BLaER1 (cell line): ENCODE data around the gene KCTD11.

Source experiments
- H3K27ac ChIP-seq: shearing (Covaris generic); formaldehyde crosslinking; 2 replicates; pipeline ENCODE4 v1.8.1; 2022
- H3K27me3 ChIP-seq: shearing (Covaris generic); formaldehyde crosslinking; 2 replicates; pipeline ENCODE4 v1.8.1; 2022
- H3K36me3 ChIP-seq: shearing (Covaris generic); formaldehyde crosslinking; 2 replicates; pipeline ENCODE4 v1.8.1; 2022
- H3K4me1 ChIP-seq: shearing (Covaris generic); formaldehyde crosslinking; 2 replicates; pipeline ENCODE4 v1.8.1; 2022
- H3K4me2 ChIP-seq: shearing (Covaris generic); formaldehyde crosslinking; 2 replicates; pipeline ENCODE4 v1.8.1; 2022
- H3K4me3 ChIP-seq: shearing (Covaris generic); formaldehyde crosslinking; 2 replicates; pipeline ENCODE4 v1.8.1; 2022
- H3K9ac ChIP-seq: shearing (Covaris generic); formaldehyde crosslinking; 2 replicates; pipeline ENCODE4 v1.8.1; 2022
- H3K9me3 ChIP-seq: shearing (Covaris generic); formaldehyde crosslinking; 2 replicates; pipeline ENCODE4 v1.8.1; 2022
- H4K20me1 ChIP-seq: shearing (Covaris generic); formaldehyde crosslinking; 2 replicates; pipeline ENCODE4 v1.8.1; 2022
- Cebpa-rat ChIP-seq: shearing (Covaris generic); IDR thresholded peaks from 2 replicates; pipeline ENCODE4 v1.8.1; 2022

The KCTD11 gene

GRCh38 chr17:7394452-7395191, 42.7 kb downstream of the KCTD11 start, which contains the start of gene PLSCR3:
PLSCR3 (minus strand) TSS chr17:7394525; CDS start chr17:7394110, 415 bp downstream.
- peak within 1 kb of the TSS; percentile 87 for H3K9ac ChIP-seq
- no peaks in the 10 kb centered on the region for H4K20me1 ChIP-seq
- H3K4me3 ChIP-seq = peak within 1 kb of the TSS; percentile 90
- peak within 1 kb of the TSS; percentile 88 for H3K27ac ChIP-seq
- TF ChIP-seq Cebpa-rat = no peak
- H3K27me3 ChIP-seq = no peaks in the 10 kb centered on the region
- H3K4me1 ChIP-seq = peaks cover 26% of the 10 kb centered on the region
- H3K36me3 ChIP-seq = peaks cover 32% of the 10 kb centered on the region
- no peaks in the 10 kb centered on the region for H3K9me3 ChIP-seq
- H3K4me2 ChIP-seq = peak within 1 kb of the TSS; percentile 97

- H3K4me2 ChIP-seq = no peak overlapping the region
- H4K20me1 ChIP-seq = no peaks in the 10 kb centered on the region
- H3K4me1 ChIP-seq = peaks cover 23% of the 10 kb centered on the region
- peaks cover 16% of the 10 kb centered on the region for H3K36me3 ChIP-seq
- H3K27ac ChIP-seq = no peak overlapping the region
- H3K27me3 ChIP-seq = no peaks in the 10 kb centered on the region
- H3K9ac ChIP-seq = no peak overlapping the region
- no peak overlapping the region for H3K4me3 ChIP-seq
- no peak for TF ChIP-seq Cebpa-rat
- no peaks in the 10 kb centered on the region for H3K9me3 ChIP-seq
Measured at GRCh38 chr17:7396147-7396546, 44.2 kb downstream of the KCTD11 start.

- no peak for TF ChIP-seq Cebpa-rat
- Histone ChIP-seq H3K4me3 (no peak overlapping the region), H3K9me3 (no peaks in the 10 kb centered on the region), H4K20me1 (peaks cover 8% of the 10 kb centered on the region; the same call in 1 of the 2 replicates), H3K27ac (no peak overlapping the region), H3K4me1 (peaks cover 18% of the 10 kb centered on the region), H3K9ac (no peak overlapping the region), H3K36me3 (no peaks in the 10 kb centered on the region), H3K4me2 (no peak overlapping the region), H3K27me3 (no peaks in the 10 kb centered on the region)
Measured at GRCh38 chr17:7398612-7399011, 46.6 kb downstream of the KCTD11 start.

GRCh38 chr17:7403043-7403726, 51.2 kb downstream of the KCTD11 start:
- peaks cover 8% of the 10 kb centered on the region; the same call in 1 of the 2 replicates for H4K20me1 ChIP-seq
- peaks cover under 1% of the 10 kb centered on the region; the same call in 1 of the 2 replicates for H3K36me3 ChIP-seq
- H3K9ac ChIP-seq = peak overlapping the region; percentile 84
- no peaks in the 10 kb centered on the region for H3K27me3 ChIP-seq
- H3K4me3 ChIP-seq = peak overlapping the region; percentile 79
- no peak for TF ChIP-seq Cebpa-rat
- peaks cover 30% of the 10 kb centered on the region for H3K4me1 ChIP-seq
- peak overlapping the region; percentile 82 for H3K27ac ChIP-seq
- peak overlapping the region; percentile 84 for H3K4me2 ChIP-seq
- H3K9me3 ChIP-seq = no peaks in the 10 kb centered on the region

- Histone ChIP-seq H3K4me2 (peak overlapping the region; percentile 84), H3K36me3 (peaks cover 5% of the 10 kb centered on the region), H3K4me1 (peaks cover 30% of the 10 kb centered on the region), H3K9me3 (no peaks in the 10 kb centered on the region), H3K9ac (peak overlapping the region; percentile 84), H3K4me3 (peak overlapping the region; percentile 79), H4K20me1 (peaks cover 8% of the 10 kb centered on the region; the same call in 1 of the 2 replicates), H3K27ac (peak overlapping the region; percentile 82), H3K27me3 (no peaks in the 10 kb centered on the region)
- TF ChIP-seq Cebpa-rat = no peak
Measured at GRCh38 chr17:7403727-7403976, 51.7 kb downstream of the KCTD11 start.

GRCh38 chr17:7403977-7404736, 52.2 kb downstream of the KCTD11 start, which contains the start of gene TMEM256:
TMEM256 (minus strand) TSS chr17:7404097; CDS start chr17:7404084, 13 bp downstream.
- Histone ChIP-seq H3K27ac (peak within 1 kb of the TSS; percentile 82), H3K9ac (peak within 1 kb of the TSS; percentile 86), H4K20me1 (peaks cover 8% of the 10 kb centered on the region; the same call in 1 of the 2 replicates), H3K4me3 (peak within 1 kb of the TSS; percentile 79), H3K9me3 (no peaks in the 10 kb centered on the region), H3K27me3 (no peaks in the 10 kb centered on the region), H3K36me3 (peaks cover 10% of the 10 kb centered on the region), H3K4me2 (peak within 1 kb of the TSS; percentile 98), H3K4me1 (peaks cover 30% of the 10 kb centered on the region)
- TF ChIP-seq Cebpa-rat = no peak
